Right renal cortex interstitium (tissue), 3 donors: ENCODE data around the gene ARSB. TPM values are rescaled to one million over a fixed set of nuclear protein-coding genes. Genes with fewer than 3 reads are reported as not detected.

Experiments used
- DNase-seq, 3 donors: peaks; one replicate each; pipeline ENCODE4 v3.0.0-alpha.2; 2013; ENCODE audit warnings: low read depth in 3 of 3, low spot score in 2 of 3
- polyA plus RNA-seq, 3 donors: library from polyadenylated mRNA; unstranded; fragments of 120-200 nt; gene quantifications; one replicate each; pipeline ENCODE4 v1.2.1, GENCODE V29; 2013; ENCODE audit not compliant: insufficient read length in 3 of 3

ARSB gene
- polyA plus RNA-seq, 3 donors, result 18.2 to 22.1 (median 21.4) TPM

DNA sequence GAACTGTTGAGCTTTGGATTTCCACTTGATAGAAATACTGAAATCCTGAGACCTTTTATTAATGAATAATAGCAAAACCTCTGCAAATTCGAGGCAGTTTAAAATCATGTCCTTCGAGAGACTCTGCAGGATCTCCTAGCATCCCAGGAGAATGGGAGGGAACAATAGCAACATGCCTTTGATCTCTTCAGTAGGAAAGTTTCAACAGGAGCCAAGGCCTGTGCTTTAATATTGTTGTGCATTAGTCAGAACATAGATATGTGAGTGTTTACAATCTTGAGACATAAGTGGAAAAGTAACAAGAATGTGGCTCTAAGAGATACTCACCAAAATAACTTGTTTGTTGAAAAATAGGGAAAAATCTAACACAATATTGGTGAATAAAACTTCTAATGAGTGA is 253.2 kb downstream of the ARSB start:
- DNase-seq, result no peak

GRCh38 chr5:78730300-78731094 is 254.6 kb downstream of the ARSB start:
- DNase-seq, result no peak

GRCh38 chr5:78727786-78728761 is 257.0 kb downstream of the ARSB start:
- DNase-seq, result no peak

Other genes starting within 250 kb of the ARSB start
- gene DMGDH, start 84.4 kb upstream of the ARSB start, polyA plus RNA-seq, result 10 to 100 TPM; 18.0 to 28.4 (median 24.9) TPM
- 10 to 100 TPM; 30.3 to 50.1 (median 46.5) TPM for gene BHMT2, start 84.5 kb upstream of the ARSB start, polyA plus RNA-seq
- 100 to 1,000 TPM; 267 to 445 (median 385) TPM for gene BHMT, start 126.5 kb upstream of the ARSB start, polyA plus RNA-seq